Measurements from ENCODE around the gene UPF2. TPM values are rescaled to one million over a fixed set of nuclear protein-coding genes. Genes with fewer than 3 reads are reported as not detected.
A peak's percentile ranks its signal among the peaks of the same experiment; 100 is the strongest.

The UPF2 gene
- total and polyA plus RNA-seq, 2 of the 13 experiments (the other 11 are each of a cell fraction or from before 2014, with no cell fraction given): 6.2 to 14.5 TPM

GRCh38 chr10:11881477-11882417 is 160.9 kb downstream of the UPF2 start (continued):
- TF ChIP-seq EEA1 (CRISPR knock-in tag; IDR thresholded peaks at IDR 0.05; ENCODE audit: borderline replicate concordance) (no peak), ZFX (CRISPR knock-in tag; IDR thresholded peaks at IDR 0.05; ENCODE audit: low read depth) (peak; percentile 87), ZNF558 (CRISPR knock-in tag; IDR thresholded peaks at IDR 0.05; ENCODE audit: borderline replicate concordance) (no peak), RBM39 (IDR thresholded peaks at IDR 0.05; ENCODE audit: low read depth, low read length, poor library complexity, severe bottlenecking) (no peak), TEAD2 (CRISPR knock-in tag; IDR thresholded peaks at IDR 0.05) (no peak), SYNCRIP (IDR thresholded peaks at IDR 0.05; ENCODE audit: insufficient read depth, low read depth, low read length) (no peak), NFE2L1 (CRISPR knock-in tag; IDR thresholded peaks at IDR 0.05; ENCODE audit: borderline replicate concordance) (no peak), HNRNPUL1 (IDR thresholded peaks at IDR 0.05; ENCODE audit: low read depth, low read length) (no peak), NFKBIZ (CRISPR knock-in tag; IDR thresholded peaks at IDR 0.05) (peak; percentile 47; the same call in 1 of the 2 replicates), ZNF670 (CRISPR knock-in tag; IDR thresholded peaks at IDR 0.05; ENCODE audit: borderline replicate concordance) (no peak), ZC3H4 (CRISPR knock-in tag; IDR thresholded peaks at IDR 0.05; ENCODE audit: borderline replicate concordance) (no peak), MXI1 (IDR thresholded peaks at IDR 0.05; ENCODE audit: borderline replicate concordance, low read depth, low read length) (no peak; the same call in 2 of the 3 replicates), PAX8 (CRISPR knock-in tag; IDR thresholded peaks at IDR 0.05; ENCODE audit: borderline replicate concordance) (no peak), HDAC1 (CRISPR knock-in tag; IDR thresholded peaks at IDR 0.05) (0 out of 2 replicates have a peak, but pooled peaks have one; percentile 32), ATAD3A (CRISPR knock-in tag; IDR thresholded peaks at IDR 0.05) (no peak), STAT5B (CRISPR knock-in tag; IDR thresholded peaks at IDR 0.05) (no peak), TOPORS (CRISPR knock-in tag; IDR thresholded peaks at IDR 0.05) (no peak), HNF4G (IDR thresholded peaks at IDR 0.05; ENCODE audit: borderline replicate concordance, low read depth, low read length) (no peak), HNF4G (CRISPR knock-in tag; IDR thresholded peaks at IDR 0.05; ENCODE audit: borderline replicate concordance, low read depth) (no peak), ZMYM4 (CRISPR knock-in tag; IDR thresholded peaks at IDR 0.05) (peak; percentile 65; the same call in 1 of the 2 replicates)
- TF ChIP-seq, protein P1, sequence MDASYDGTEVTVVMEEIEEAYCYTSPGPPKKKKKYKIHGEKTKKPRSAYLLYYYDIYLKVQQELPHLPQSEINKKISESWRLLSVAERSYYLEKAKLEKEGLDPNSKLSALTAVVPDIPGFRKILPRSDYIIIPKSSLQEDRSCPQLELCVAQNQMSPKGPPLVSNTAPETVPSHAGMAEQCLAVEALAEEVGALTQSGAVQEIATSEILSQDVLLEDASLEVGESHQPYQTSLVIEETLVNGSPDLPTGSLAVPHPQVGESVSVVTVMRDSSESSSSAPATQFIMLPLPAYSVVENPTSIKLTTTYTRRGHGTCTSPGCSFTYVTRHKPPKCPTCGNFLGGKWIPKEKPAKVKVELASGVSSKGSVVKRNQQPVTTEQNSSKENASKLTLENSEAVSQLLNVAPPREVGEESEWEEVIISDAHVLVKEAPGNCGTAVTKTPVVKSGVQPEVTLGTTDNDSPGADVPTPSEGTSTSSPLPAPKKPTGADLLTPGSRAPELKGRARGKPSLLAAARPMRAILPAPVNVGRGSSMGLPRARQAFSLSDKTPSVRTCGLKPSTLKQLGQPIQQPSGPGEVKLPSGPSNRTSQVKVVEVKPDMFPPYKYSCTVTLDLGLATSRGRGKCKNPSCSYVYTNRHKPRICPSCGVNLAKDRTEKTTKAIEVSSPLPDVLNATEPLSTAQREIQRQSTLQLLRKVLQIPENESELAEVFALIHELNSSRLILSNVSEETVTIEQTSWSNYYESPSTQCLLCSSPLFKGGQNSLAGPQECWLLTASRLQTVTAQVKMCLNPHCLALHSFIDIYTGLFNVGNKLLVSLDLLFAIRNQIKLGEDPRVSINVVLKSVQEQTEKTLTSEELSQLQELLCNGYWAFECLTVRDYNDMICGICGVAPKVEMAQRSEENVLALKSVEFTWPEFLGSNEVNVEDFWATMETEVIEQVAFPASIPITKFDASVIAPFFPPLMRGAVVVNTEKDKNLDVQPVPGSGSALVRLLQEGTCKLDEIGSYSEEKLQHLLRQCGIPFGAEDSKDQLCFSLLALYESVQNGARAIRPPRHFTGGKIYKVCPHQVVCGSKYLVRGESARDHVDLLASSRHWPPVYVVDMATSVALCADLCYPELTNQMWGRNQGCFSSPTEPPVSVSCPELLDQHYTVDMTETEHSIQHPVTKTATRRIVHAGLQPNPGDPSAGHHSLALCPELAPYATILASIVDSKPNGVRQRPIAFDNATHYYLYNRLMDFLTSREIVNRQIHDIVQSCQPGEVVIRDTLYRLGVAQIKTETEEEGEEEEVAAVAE (CRISPR knock-in tag; IDR thresholded peaks at IDR 0.05; ENCODE audit: borderline replicate concordance): no peak
- TF ChIP-seq, protein P2, sequence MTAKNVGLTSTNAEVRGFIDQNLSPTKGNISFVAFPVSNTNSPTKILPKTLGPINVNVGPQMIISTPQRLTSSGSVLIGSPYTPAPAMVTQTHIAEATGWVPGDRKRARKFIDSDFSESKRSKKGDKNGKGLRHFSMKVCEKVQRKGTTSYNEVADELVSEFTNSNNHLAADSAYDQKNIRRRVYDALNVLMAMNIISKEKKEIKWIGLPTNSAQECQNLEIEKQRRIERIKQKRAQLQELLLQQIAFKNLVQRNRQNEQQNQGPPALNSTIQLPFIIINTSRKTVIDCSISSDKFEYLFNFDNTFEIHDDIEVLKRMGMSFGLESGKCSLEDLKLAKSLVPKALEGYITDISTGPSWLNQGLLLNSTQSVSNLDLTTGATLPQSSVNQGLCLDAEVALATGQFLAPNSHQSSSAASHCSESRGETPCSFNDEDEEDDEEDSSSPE (CRISPR knock-in tag; IDR thresholded peaks at IDR 0.05): peak; percentile 39; the same call in 1 of the 2 replicates
- TF ChIP-seq, protein P3, sequence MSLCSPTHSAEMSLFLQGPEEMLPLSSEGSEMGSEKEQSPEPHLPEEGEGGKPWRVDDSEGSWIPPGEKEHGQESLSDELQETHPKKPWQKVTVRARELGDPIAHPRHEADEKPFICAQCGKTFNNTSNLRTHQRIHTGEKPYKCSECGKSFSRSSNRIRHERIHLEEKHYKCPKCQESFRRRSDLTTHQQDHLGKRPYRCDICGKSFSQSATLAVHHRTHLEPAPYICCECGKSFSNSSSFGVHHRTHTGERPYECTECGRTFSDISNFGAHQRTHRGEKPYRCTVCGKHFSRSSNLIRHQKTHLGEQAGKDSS (CRISPR knock-in tag; IDR thresholded peaks at IDR 0.05; ENCODE audit: borderline replicate concordance, low read depth): no peak
